ENCODE measurements around the gene LBH.

DNA sequence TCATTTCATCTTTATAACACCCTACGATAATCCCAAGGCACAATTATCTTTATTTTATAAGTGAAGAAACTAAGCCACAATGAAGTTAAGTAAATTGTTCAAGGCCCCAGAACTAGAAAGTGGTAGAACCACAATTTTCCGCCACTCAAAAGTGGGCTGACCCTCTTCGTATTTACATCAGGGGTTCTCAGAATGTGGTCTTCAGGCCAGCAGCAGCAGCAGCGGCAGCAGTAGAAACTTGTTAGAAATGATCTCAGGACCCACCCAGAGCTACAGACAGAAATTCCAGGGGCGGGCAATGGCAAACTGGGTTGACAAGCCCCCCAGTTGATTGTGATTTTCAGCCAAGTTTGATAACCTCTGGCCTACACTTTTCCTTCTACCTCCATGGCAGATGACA is 62.8 kb downstream of the LBH start:
- TF ChIP-seq POLR2A (IDR thresholded peaks at IDR 0.05) = no peak
- TF ChIP-seq, protein P1, sequence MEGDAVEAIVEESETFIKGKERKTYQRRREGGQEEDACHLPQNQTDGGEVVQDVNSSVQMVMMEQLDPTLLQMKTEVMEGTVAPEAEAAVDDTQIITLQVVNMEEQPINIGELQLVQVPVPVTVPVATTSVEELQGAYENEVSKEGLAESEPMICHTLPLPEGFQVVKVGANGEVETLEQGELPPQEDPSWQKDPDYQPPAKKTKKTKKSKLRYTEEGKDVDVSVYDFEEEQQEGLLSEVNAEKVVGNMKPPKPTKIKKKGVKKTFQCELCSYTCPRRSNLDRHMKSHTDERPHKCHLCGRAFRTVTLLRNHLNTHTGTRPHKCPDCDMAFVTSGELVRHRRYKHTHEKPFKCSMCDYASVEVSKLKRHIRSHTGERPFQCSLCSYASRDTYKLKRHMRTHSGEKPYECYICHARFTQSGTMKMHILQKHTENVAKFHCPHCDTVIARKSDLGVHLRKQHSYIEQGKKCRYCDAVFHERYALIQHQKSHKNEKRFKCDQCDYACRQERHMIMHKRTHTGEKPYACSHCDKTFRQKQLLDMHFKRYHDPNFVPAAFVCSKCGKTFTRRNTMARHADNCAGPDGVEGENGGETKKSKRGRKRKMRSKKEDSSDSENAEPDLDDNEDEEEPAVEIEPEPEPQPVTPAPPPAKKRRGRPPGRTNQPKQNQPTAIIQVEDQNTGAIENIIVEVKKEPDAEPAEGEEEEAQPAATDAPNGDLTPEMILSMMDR (IDR thresholded peaks at IDR 0.05) = no peak
